ENCODE results near the gene ANKMY1. TPM values are rescaled to one million over a fixed set of nuclear protein-coding genes. Genes with fewer than 3 reads are reported as not detected.
"Not testable (repeated sequence)": the region's sequence is repeated elsewhere in the genome, so short reads cannot be mapped to it uniquely, and the experiment has no call there.

ANKMY1 gene
- total RNA-seq, 2 donors from 2014 or later, result 3.7 to 7.9 TPM

DNA sequence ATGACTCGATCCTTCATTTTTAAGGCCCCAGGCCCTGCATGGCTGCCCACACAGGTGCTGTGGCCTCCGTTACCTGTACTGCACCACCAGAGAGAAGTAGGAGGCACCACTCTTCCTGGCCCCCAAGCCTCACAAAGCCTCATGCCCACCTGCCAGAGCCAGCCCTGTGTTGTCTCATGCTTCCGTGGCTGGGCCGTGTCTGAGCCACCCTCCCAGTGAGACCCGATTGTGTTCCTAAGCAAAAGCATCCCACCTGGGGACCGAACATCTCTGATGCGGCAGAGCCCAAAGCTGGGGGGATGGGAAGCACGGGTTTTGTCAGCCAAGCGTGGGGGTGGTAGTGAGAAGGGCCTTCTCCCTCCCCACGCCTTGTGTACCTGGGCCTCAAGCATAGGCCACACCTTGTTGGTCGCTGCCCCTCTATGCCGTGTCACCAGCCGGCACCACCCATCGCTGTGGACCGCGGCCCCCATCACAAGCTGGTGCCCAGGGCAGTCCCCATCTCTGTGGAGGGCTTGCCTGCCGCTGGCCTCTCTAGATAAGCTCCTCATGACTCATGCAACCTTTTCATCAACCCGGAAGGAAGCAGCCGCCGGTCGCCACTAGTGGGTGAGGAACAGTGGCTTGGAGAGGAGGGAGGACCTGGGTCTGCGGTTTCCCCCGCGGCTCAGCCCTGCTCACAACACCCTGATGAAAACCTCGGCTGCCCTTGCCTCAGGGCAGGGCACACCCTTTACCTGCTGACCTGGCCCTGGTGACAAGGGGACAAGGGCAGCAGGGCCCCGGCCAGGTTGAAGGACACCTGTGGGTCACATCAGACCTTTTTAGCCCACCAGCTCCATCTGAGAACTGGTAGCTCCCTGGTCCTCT, 7.8 kb upstream of the ANKMY1 start:
- H3K27me3 ChIP-seq, result no peaks in the 10 kb centered on the region
- DNase-seq (ENCODE audit: low spot score), result peak; percentile 91
- H3K4me1 ChIP-seq, result peaks cover 0 to 62% of the 10 kb centered on the region in 2 donors
- no peak for TF ChIP-seq CTCF (IDR thresholded peaks at IDR 0.05)
- H3K27ac ChIP-seq, result peak overlapping the region; percentile 92 to 95
- H3K9me3 ChIP-seq, result no peaks in the 10 kb centered on the region
- no peaks in the 10 kb centered on the region for H3K36me3 ChIP-seq
- H3K4me3 ChIP-seq, result peak overlapping the region; percentile 22 to 81

GRCh38 chr2:240564561-240565332, 7.0 kb upstream of the ANKMY1 start:
- no peak overlapping the region for H3K4me3 ChIP-seq
- DNase-seq (ENCODE audit: low spot score), result peak; percentile 40
- TF ChIP-seq CTCF (IDR thresholded peaks at IDR 0.05), result no peak
- no peaks in the 10 kb centered on the region for H3K9me3 ChIP-seq
- H3K4me1 ChIP-seq, result peaks cover 0 to 56% of the 10 kb centered on the region in 2 donors
- no peaks in the 10 kb centered on the region for H3K27me3 ChIP-seq
- peak overlapping the region; percentile 92 to 95 for H3K27ac ChIP-seq
- no peaks in the 10 kb centered on the region for H3K36me3 ChIP-seq

GRCh38 chr2:240563951-240564560, 6.3 kb upstream of the ANKMY1 start:
- H3K27me3 ChIP-seq, result no peaks in the 10 kb centered on the region
- peaks cover 0 to 56% of the 10 kb centered on the region in 2 donors for H3K4me1 ChIP-seq
- H3K9me3 ChIP-seq, result no peaks in the 10 kb centered on the region
- H3K4me3 ChIP-seq, result no peak overlapping the region
- H3K36me3 ChIP-seq, result no peaks in the 10 kb centered on the region
- DNase-seq (ENCODE audit: low spot score), result peak; percentile 38
- no peak for TF ChIP-seq CTCF (IDR thresholded peaks at IDR 0.05)
- peak overlapping the region in 1 of 2 donors; percentile 3 for H3K27ac ChIP-seq

- peaks cover 0 to 59% of the 10 kb centered on the region in 2 donors for H3K4me1 ChIP-seq
- not testable (repeated sequence) for H3K27ac ChIP-seq, H3K9me3 ChIP-seq, H3K4me3 ChIP-seq, H3K27me3 ChIP-seq, H3K36me3 ChIP-seq
- peak; percentile 34 for DNase-seq (ENCODE audit: low spot score)
These were observed 5.4 kb upstream of the ANKMY1 start for GRCh38 chr2:240563231-240563630.

GRCh38 chr2:240561325-240561971, 3.7 kb upstream of the ANKMY1 start:
- peaks cover 0 to 59% of the 10 kb centered on the region in 2 donors for H3K4me1 ChIP-seq
- DNase-seq (ENCODE audit: low spot score), result peak; percentile 59
- no peak for TF ChIP-seq CTCF (IDR thresholded peaks at IDR 0.05)
- H3K27ac ChIP-seq, result peak overlapping the region; percentile 100
- H3K36me3 ChIP-seq, result no peaks in the 10 kb centered on the region
- peak overlapping the region; percentile 91 to 93 for H3K4me3 ChIP-seq
- no peaks in the 10 kb centered on the region for H3K9me3 ChIP-seq
- H3K27me3 ChIP-seq, result no peaks in the 10 kb centered on the region
